NCI-H1048 (cell line): ENCODE data around the gene SLC22A7.
"Not testable (repeated sequence)": the region's sequence is repeated elsewhere in the genome, so short reads cannot be mapped to it uniquely, and the experiment has no call there.

Experiments used
- DNase-seq: peaks from one replicate; lab custom pipeline; 2025; lab: John Stamatoyannopoulos, UW

Gene SLC22A7

DNA sequence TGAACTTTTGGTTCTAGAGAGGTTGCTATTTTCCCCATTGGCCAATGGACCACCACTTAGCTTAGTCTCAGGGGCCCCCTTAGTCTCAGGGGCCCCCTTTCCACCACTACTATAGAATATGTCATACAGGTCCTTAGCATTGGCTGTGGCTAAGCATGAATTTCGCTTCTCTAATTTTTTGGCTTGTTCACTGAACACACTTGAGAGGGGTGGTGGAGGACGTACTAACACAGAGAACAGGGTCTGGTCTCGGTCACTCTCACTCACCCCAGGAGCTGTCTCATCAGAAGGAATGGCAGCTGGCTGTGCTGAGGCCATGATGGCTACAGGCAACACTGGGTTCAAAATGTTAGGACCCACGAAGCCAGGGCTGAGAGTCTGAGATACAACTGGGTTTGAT, 41.1 kb downstream of the SLC22A7 start:
- DNase-seq = no peak

DNA sequence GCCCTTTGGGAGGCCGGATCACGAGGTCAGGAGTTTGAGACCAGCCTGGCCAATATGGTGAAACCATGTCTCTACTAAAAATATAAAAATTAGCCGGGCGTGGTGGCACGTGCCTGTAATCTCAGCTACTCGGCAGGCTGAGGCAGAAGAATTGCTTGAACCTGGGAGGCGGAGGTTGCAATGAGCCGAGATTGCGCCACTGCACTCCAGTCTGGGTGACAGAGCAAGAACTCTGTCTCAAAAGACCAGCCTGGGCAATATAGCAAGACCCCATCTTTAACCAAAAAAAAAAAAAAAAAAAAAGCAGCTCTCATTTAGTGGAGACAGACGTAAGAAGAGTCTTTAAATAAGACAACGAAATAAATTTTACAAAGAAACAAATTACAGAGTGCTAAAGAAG, 48.2 kb downstream of the SLC22A7 start:
- not testable (repeated sequence) for DNase-seq

DNA sequence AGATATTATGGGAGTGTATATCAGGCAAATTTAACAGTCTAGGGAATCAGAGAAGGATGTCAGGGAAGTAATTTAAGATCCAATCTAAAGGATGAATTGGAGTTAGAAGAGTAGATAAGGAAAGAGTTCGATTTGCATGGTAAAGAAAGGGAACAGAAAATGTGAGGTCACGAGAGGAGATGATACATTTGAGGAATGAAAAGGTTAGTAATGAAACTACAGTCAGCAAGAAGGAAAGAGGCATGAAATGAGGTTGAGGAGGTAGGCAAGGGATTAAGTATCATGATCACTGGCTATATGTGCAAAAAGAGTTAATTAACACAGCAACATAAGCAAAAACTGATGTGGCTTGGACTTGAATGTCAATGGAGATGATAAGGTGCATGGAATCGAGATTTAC, 49.0 kb downstream of the SLC22A7 start:
- no peak for DNase-seq

DNA sequence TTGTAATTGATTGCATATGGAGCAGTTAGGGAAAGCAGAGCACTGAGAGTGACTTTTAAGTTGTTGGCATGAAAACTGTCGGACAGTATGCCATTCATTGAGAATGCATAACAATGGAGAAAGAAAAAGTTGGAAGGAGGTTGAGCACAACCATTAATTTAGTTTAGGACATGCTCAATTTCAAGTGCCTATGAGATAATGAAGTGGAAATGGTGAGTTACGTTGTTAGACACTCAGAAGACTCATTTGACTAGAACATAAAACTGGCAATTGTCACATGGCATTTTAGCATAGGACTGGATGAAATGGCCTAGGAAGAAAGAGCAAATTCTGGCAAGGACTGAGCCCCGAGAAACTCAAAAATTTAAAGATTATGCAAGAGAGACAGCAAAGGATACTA, 49.4 kb downstream of the SLC22A7 start:
- DNase-seq = no peak

DNA sequence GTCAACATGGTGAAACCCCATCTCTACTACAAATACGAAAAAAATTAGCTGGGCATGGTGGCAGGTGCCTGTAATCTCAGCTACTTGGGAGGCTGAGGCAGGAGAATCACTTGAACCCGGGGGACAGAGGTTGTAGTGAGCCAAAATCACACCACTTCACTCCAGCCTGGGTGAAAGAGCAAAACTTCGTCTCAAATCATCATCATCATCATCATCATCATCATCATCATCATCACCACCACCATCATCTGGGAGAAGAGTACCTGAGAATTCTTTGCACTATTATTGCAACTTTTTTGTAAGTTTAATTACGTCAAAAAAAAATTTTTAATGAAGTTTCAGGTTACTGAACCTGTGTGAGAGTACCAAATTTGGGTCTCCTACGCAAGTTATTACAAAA, 53.9 kb downstream of the SLC22A7 start:
- not testable (repeated sequence) for DNase-seq
